GM10248 (cell line): ENCODE results near the gene C5orf58.

Experiments
- CTCF ChIA-PET: fragments of 300-600 bp; sonication (Branson Sonifier 250); formaldehyde crosslinking; extraction: SDS; loops from one replicate; lab custom pipeline; 2021; ENCODE audit warnings: antibody characterized with exemption; lab: Yijun Ruan, JAX
- POLR2A ChIA-PET: fragments of 350-650 bp; sonication (Branson Sonifier 250); formaldehyde crosslinking; extraction: SDS; loops from one replicate; lab custom pipeline; 2020; ENCODE audit warnings: antibody characterized with exemption; lab: Yijun Ruan, JAX
- DNase-seq: peaks from one replicate; pipeline ENCODE4 v3.0.0; 2012; ENCODE audit errors: extremely low spot score
- TF ChIP-seq, protein P1 (sequence below): IDR thresholded peaks from 2 replicates; pipeline ENCODE4 v1.5.1; 2012; ENCODE audit warnings: mild to moderate bottlenecking, low read depth; ENCODE audit errors: extremely low read depth, missing control alignments, control extremely low read depth

C5orf58 gene

DNA sequence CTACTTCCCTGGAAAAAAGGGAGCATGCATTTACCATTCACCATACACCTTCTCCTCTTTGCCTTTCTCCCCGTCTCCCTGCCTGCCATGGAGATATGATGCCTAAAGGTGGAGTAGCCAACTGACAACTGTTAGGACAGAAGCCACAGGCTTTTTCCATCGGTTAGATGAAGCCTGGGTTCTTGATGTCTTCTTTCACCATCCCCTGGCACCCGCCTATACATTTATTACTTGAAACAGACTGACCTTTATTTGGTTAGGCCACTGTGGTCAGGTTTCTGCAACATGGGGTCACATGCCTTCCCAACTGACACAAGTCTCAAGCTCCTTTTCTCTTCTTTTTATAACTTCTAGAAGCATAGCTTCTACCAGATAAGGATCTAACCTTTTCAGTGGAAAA, 57.7 kb downstream of the C5orf58 start:
- DNase-seq: no peak
- ChIA-PET POLR2A (interaction anchor here (0.8 kb wide), 1 partner anchor 40 kb away, joined by 4 read pairs; no protein-coding TSS in a partner anchor), CTCF (interaction anchor here (0.9 to 7.4 kb wide), 3 partner anchors 9 to 49 kb away, joined by 3 to 47 read pairs (median 8); no protein-coding TSS in a partner anchor)
- TF ChIP-seq, protein P1, sequence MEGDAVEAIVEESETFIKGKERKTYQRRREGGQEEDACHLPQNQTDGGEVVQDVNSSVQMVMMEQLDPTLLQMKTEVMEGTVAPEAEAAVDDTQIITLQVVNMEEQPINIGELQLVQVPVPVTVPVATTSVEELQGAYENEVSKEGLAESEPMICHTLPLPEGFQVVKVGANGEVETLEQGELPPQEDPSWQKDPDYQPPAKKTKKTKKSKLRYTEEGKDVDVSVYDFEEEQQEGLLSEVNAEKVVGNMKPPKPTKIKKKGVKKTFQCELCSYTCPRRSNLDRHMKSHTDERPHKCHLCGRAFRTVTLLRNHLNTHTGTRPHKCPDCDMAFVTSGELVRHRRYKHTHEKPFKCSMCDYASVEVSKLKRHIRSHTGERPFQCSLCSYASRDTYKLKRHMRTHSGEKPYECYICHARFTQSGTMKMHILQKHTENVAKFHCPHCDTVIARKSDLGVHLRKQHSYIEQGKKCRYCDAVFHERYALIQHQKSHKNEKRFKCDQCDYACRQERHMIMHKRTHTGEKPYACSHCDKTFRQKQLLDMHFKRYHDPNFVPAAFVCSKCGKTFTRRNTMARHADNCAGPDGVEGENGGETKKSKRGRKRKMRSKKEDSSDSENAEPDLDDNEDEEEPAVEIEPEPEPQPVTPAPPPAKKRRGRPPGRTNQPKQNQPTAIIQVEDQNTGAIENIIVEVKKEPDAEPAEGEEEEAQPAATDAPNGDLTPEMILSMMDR: no peak

DNA sequence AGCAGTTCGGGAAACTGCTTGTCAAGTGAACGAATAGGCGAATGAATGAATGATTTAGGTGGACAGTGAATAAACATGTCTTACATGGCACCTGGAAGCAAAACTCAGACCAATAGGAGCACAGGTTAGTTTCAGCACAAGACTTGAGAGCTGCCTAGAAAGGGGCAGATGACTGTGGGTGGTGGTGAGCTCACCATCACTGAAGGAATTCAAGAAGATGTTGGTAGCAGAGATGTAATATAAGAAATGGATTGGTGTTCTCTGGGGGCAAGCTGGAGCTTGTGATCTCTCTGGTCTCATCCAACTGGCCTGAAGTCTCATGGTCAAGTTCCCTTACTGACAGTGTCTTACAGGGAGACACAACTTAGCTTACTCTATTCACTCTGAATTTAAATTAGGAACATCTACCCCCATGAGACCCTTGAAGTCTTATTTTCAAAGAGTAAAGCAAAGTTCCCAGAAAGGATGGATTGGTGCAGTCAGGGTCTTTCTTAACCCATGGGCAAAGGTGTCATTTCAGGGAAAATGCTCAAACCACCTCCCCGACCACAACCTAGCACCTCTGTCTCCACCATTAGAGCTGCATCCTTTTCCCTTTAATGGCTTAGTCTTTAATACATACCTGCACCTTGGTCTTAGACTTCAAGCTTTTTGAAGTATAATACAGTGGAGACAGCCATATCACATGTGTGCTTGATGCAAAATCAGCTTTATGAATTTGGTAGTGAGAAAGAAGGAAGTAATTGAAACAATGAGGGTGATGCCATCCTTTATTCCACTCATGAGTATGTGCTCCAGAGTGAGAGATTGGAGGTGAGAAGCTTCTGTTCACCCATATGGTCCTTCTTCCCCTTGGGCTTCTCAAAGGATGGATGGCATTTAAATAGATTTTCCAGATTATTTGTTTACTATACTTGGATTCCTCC, 59.7 kb downstream of the C5orf58 start:
- ChIA-PET CTCF (interaction anchor here (0.9 to 7.4 kb wide), 10 partner anchors 10 to 66 kb away, joined by 3 to 47 read pairs (median 6); no protein-coding TSS in a partner anchor), POLR2A (interaction anchor here (0.8 kb wide), 1 partner anchor 10 kb away, joined by 4 read pairs; no protein-coding TSS in a partner anchor)
- TF ChIP-seq, protein P1: no peak
- no peak for DNase-seq

DNA sequence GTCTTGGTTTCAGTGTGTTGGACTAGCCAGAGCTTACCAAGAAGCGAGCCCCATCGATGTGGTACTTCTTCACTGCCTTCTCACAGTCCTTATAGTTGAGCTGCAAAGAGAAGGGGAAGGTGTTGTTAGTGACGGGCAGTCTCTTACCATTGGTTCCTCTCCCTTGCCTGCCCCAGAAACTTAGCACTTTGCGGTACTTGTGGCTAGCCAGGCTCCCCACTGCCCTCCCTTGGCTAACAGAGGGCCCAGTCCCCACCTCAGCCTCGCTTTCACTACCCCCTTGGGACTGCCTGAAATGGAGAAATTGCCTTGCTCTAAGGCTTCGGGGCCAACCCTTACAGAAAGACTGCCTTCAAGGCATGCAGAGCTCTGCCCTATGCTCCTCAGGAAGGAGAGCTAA, 60.5 kb downstream of the C5orf58 start:
- POLR2A ChIA-PET: interaction anchor here (0.8 kb wide), 1 partner anchor 10 kb away, joined by 4 read pairs; no protein-coding TSS in a partner anchor
- TF ChIP-seq, protein P1: peak; percentile 8
- DNase-seq: peak; percentile 71
- CTCF ChIA-PET: interaction anchor here (0.9 to 7.4 kb wide), 12 partner anchors 10 to 55 kb away, joined by 3 to 47 read pairs (median 6); no protein-coding TSS in a partner anchor

DNA sequence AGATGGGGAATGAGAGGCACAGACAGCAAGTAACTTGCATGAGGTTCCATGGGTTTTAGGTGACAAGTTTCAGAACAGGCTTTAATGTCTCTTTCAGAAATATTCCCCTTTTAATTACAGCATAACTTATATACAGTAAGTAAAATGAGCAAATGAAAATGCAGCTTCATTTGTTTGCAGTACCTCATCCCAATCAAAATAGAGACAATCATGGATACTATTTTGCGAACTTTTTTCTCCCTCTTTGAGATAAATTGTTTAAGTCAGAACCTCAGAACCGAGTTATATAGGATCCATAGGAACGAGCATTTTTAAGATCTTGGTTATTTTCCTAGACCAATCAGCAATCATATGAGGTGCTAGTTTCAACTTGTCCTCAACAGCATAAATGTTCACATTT, 61.3 kb downstream of the C5orf58 start:
- POLR2A ChIA-PET: no interaction called here

DNA sequence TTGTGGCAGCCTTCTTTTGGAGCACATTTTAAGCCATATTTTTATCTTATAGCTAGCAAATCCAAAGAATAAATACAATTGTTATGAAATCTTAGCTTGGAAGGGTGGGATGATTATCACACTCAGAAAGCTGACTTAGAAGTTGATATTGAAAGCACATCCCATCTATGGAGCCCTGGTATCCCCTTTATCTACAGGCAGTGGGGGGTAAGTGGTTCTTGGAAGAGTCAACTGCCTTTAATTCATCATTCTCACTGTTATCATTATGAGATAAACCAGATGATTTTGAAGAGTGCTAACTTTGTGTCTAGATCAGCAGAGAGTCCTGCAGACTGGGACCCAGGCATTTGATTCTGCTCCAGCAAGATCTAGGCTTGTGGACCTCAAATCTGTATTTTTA, 61.8 kb downstream of the C5orf58 start:
- POLR2A ChIA-PET: interaction anchor here (0.7 kb wide), 1 partner anchor 11 kb away, joined by 3 read pairs; no protein-coding TSS in a partner anchor
- CTCF ChIA-PET: interaction anchor here (0.8 to 7.4 kb wide), 10 partner anchors 11 to 114 kb away, joined by 3 to 47 read pairs (median 5); no protein-coding TSS in a partner anchor
- TF ChIP-seq, protein P1: no peak
- DNase-seq: no peak

More for the DNA sequence above, 61.3 kb downstream of the C5orf58 start:
- TF ChIP-seq, protein P1: no peak
- DNase-seq: no peak
- CTCF ChIA-PET: interaction anchor here (0.8 to 7.4 kb wide), 10 partner anchors 11 to 114 kb away, joined by 3 to 47 read pairs (median 6); no protein-coding TSS in a partner anchor
